ENCODE data around the gene KRTAP20-2.

The KRTAP20-2 gene

DNA sequence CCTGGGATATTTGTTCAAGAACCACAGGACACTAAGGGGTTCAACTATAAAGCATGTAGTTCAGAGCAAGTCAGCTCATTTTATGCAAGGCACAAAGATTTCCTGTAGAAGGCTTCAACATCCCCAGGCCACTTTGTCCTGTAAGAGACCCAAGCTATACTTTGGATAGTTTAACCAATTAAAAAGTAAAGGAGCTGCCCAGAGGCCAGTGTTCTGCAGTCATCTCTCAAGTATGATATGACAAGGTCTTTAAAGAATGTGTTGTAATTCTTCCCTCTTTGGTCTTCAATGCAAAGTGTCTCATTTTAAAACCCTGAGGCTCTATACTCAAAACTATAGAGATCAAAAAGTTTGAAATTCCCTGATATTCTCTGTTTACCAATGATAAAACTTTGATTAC lies 41.7 kb downstream of the KRTAP20-2 start:
- DNase-seq: no peak

DNA sequence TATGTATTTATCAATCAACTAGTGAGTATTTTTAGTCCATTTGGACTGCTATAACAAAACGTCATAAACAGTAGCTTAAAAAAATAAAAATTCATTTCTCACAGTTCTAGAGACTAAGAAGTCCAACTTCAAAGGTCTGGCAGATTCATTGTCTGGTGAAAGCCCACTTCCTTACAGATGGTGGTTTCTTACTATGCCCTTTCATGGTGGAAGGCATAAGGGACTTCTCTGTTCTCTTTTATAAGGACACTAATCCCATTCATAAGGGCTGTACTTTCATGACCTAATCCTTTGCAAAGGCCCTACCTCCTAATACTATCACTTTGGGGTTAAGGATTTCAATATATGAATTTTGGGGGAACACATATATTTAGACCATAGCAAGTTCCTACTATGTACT lies 45.6 kb downstream of the KRTAP20-2 start:
- no peak for DNase-seq

DNA sequence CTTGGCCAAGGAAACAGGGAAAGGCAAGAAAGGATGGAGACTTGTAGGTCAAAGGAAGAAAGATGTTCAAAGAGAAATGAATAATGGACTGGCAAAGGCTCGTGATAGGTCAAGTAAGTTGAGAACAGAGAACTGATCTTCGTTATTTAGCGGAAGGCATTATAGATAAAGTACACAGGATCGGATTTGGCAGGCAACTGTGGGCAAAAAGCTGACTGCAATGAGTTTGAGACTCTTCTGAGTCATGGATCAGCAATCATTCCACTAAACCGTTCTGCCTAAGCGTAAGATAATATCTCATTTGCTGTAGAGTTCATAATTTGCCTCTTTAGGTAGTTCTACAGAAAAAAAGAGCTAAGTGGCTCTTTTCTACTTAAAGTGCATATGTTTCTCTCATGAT lies 49.5 kb downstream of the KRTAP20-2 start:
- no peak for DNase-seq
